Stimulated activated CD4-positive, alpha-beta T cell treated with anti-CD3 and anti-CD28 coated beads, Interleukin-1b, Interleukin-23, amount 100 ng/mL, for 1 hour (primary cell): ENCODE data around the gene RASA2.
A peak's percentile ranks its signal among the peaks of the same experiment; 100 is the strongest.
"Not testable (repeated sequence)": the region's sequence is repeated elsewhere in the genome, so short reads cannot be mapped to it uniquely, and the experiment has no call there.

Experiments
- DNase-seq, 2 donors: peaks; one replicate each; pipeline ENCODE4 v3.0.0-alpha.2; 2020; ENCODE audit warnings: low read depth in 2 of 2

RASA2 gene

GRCh38 chr3:141578202-141578973 is 91.6 kb downstream of the RASA2 start:
- no peak for DNase-seq

- DNase-seq = no peak
These were observed 107.5 kb downstream of the RASA2 start for GRCh38 chr3:141594357-141594756.

GRCh38 chr3:141597931-141598330 is 111.1 kb downstream of the RASA2 start:
- no peak for DNase-seq

DNA sequence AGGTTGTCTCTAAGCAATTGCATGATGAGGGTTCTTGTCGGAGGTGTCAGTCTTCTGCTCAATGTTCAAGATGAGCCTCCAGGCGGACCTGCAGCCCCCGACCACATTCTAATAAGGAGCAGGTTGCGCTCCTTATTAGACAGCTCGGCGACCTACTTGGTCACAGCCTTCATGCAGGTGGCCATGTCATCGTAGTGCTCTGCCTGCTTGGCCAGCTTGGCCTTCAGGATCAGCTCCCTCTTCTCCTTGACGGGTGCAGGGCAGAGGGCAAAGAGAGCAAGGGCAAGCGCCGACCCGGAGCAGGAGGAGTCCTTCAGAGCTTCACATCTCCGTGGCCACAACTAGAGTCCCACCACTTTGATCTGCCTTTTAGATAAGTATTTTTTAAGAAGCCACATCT is 113.5 kb downstream of the RASA2 start:
- no peak for DNase-seq

DNA sequence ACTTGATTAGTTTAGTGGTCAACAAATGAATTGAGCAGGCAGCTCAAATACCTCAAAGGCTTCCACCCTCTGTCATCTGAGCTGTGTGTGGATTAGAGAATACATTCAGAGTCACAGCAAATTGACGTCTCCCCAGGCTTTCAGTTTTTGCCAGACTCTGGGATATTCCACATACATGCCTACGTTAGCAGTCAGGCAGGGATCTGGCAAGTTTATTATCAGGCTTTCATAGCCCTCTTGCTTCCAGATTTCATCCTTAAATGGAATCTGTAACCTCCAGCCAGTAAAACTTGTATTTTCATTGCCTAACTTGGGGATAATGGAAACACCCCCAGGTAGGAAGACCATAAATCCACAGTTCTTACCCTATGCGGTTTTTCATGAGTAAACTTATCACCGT is 115.9 kb downstream of the RASA2 start:
- DNase-seq = no peak

DNA sequence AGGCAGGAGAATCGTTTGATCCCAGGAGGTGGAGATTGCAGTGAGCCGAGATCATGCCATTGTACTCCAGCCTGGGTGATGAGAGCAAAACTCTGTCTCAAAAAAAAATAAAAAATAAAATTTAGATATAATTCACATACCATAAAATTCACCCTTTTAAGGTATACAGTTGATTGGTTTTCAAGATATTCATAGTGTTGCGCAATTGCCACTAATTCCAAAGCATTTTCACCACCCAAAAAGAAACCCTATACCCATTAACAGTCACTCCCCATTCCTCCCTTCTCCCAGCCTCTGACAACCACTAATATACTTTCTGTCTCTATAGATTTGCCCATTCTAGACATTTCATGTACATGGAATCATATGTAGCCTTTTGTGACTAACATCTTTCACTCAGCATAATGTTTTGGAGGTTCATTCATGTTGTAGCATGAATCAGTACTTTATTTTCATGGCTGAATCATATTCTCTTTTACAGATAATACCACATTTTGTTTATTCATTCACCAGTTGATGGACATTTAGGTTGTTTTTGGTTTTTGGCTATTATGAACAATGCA is 116.7 kb downstream of the RASA2 start:
- no peak for DNase-seq

DNA sequence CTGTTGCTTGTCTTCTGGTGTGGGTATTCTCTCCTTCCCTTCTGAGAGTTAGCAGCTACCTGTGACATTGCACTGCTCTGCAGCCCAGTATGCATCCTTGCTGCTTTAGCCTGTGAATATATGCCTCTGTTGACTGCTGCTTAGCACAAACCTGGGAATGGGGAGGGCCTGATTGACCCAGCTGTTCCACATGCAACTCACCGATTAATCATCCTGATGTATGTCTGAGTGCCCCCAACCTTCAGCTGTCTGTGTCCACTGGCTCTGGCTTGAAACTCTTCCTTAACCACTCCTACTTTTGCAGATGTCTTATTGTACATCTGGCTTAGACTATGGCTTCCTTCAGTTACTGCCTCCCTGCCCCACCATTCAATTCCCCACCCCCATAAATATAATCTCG is 119.1 kb downstream of the RASA2 start:
- no peak for DNase-seq

- DNase-seq = no peak
These were observed 121.6 kb downstream of the RASA2 start for GRCh38 chr3:141608438-141608837.

- no peak for DNase-seq
These were observed 124.1 kb downstream of the RASA2 start for GRCh38 chr3:141610939-141611338.

DNA sequence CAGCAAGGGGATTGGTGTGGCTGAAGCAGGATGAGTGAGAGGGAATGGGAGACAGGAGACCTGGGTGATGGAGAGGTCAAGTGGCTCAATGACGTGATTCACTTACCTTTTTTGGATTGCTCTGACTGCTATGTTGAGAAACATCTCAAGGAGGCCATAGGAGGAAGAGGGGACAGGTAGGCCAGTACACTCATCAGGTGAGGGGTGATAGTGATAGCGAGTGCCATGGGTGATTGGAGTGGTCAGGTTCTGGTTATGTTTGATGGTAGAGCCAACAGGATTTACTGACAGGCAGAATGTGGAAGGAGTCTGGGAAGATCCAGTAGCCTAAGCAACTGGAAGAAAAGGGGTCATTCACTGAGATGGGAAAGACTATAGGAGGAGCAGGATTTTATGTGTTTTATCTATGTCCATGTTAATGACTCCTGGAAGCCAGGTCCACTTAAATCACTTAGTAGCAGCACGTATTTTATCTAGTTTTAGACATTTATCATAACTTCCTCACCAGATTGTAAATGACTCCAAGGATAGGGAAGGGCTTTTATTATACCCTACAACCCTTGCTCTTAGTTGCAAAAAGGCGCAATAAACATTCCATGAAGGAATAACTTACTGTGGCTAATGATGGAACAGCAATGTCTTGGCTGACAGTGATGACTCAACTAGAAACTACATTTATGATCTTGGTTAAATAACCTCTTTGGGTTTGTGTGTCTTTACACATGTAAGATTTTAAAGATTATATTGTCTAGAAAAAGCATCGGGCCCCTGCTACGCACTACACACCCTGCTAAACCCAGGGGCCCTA is 131.5 kb downstream of the RASA2 start:
- no peak for DNase-seq

- DNase-seq = no peak
These were observed 132.1 kb downstream of the RASA2 start for GRCh38 chr3:141618938-141619337.

DNA sequence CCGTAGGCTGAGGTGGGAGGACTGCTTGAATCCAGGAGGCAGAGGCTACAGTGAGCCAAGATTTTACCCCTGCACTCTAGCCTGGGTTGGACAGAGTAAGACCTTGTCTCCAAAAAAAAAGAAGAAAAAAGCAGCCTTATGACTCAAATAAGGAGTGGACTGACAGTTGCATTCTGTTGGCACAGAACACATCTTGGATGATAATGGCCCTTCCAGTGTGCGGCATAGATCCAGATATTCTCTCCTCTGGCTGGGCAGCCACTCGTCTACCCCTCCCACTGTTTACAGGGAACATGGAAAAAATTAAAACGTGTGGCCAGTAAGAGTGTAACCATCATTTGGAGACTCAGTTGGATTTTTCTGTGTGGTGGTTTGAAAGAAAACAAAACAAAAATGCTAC is 132.6 kb downstream of the RASA2 start:
- no peak for DNase-seq

- DNase-seq = no peak
These were observed 136.9 kb downstream of the RASA2 start for GRCh38 chr3:141623691-141624090.

- DNase-seq = no peak
These were observed 138.7 kb downstream of the RASA2 start for GRCh38 chr3:141625506-141625905.

GRCh38 chr3:141628334-141628733 is 141.5 kb downstream of the RASA2 start:
- not testable (repeated sequence) for DNase-seq

- DNase-seq = not testable (repeated sequence)
These were observed 142.1 kb downstream of the RASA2 start for GRCh38 chr3:141628868-141629441.

- DNase-seq = no peak
These were observed 143.1 kb downstream of the RASA2 start for GRCh38 chr3:141629976-141630375.

GRCh38 chr3:141632779-141633374 is 146.1 kb downstream of the RASA2 start:
- no peak for DNase-seq

DNA sequence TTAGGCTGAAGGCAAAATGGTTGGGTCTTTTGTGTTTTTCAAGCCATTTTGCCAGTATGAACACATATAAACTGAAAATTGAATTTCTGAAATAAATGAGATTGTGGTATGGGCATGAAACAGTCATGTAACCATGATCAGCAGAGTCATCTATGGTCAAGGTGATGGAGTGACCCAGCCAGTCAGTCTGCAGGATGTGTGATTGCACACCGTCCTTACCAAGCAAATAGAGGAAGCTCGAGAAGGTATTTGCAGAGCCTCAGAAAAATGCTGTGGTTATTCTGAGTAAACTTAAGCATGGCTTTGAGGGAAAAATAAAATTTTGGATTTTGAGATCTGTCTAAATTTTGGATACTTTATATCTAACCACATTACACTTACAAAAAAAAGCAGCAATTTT is 155.4 kb downstream of the RASA2 start:
- no peak for DNase-seq

DNA sequence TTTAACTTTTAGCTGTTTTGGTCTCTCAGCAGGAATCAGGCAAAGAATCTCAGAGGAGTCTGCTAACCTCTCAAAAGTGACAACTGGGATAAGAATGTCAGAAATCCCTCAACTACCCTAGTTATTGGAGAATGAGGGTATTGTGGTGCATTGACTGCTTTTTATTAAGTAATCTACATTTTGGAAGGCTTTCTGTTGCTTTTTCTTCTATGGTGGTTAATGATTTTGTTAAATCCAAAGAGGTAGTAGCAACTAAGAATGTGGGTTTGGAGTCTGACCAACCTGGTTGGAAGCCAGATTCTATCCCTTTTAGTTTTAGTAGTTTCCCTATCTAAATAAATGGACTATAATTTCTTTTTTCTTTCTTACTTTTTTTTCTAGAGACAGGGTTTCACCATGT is 156.6 kb downstream of the RASA2 start:
- no peak for DNase-seq

DNA sequence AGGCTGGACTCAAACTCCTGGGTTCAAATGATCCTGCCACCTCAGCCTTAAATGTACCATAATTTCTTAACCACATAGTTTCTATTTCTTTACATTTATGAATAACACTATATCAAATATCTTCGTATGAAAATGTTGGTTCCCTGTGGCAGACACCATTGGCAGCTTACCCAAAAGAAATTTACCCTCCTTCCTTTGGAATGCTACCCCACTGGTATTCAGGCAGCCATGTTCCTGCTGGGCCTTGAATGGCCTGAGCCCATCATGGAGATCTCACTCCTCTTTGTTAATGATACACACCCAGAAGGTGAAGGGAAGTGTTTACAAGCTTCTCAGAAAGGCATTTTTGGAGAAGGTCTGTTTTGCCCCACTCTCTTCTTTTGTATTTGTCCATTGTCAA is 157.0 kb downstream of the RASA2 start:
- no peak for DNase-seq

DNA sequence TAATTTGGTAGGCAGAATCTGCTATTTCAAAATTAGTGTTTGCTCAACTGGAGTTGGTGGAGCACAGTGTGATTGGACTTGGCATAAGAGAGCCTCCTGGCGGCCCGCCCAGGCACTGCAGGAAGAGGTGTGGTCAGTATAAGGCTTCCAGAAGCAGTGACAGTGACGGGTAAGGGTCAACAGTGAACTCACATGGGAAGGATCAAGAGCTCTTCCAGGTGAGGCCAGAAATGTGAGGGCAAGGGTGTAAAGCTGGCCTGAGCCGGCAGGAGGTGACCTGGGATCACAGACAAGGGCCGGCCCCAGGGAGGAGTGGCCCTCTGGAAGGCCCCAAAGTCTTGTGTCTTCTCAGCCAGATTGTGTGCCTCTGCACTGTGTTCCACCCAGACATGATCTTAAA is 158.1 kb downstream of the RASA2 start:
- peak; percentile 7 to 54 for DNase-seq
